HG02884 (cell line): ENCODE results near the gene CASTOR1.

ENCODE experiments used
- ATAC-seq: cut with Tn5 transposase; IDR thresholded peaks from one replicate; pipeline ENCODE4 v1.9.1; 2021; ENCODE audit warnings: mild to moderate bottlenecking, moderate library complexity; ENCODE audit not compliant: unreplicated experiment

The CASTOR1 gene

GRCh38 chr22:30301995-30302809 lies 12.9 kb upstream of the CASTOR1 start:
- ATAC-seq: no peak

- no peak for ATAC-seq
Observed at GRCh38 chr22:30299322-30299721, 10.0 kb upstream of the CASTOR1 start.

GRCh38 chr22:30297991-30298701 lies 8.8 kb upstream of the CASTOR1 start:
- no peak for ATAC-seq

GRCh38 chr22:30297276-30297990 lies 8.1 kb upstream of the CASTOR1 start:
- no peak for ATAC-seq

GRCh38 chr22:30296833-30297232 lies 7.5 kb upstream of the CASTOR1 start:
- ATAC-seq: no peak

- ATAC-seq: no peak
Observed at GRCh38 chr22:30296324-30296723, 7.0 kb upstream of the CASTOR1 start.

GRCh38 chr22:30295576-30295975 lies 6.3 kb upstream of the CASTOR1 start:
- ATAC-seq: no peak

- no peak for ATAC-seq
Observed at GRCh38 chr22:30294830-30295229, 5.5 kb upstream of the CASTOR1 start.

- ATAC-seq: no peak
Observed at GRCh38 chr22:30294066-30294465, 4.8 kb upstream of the CASTOR1 start.

- no peak for ATAC-seq
Observed at GRCh38 chr22:30293026-30293425, 3.7 kb upstream of the CASTOR1 start.

GRCh38 chr22:30292069-30292970 lies 3.0 kb upstream of the CASTOR1 start:
- no peak for ATAC-seq

GRCh38 chr22:30291058-30291892 lies 2.0 kb upstream of the CASTOR1 start:
- no peak for ATAC-seq

GRCh38 chr22:30290342-30291057 lies 1.2 kb upstream of the CASTOR1 start:
- no peak for ATAC-seq

- ATAC-seq: peak; percentile 5
Observed at GRCh38 chr22:30289980-30290313, 642 bp upstream of the CASTOR1 start.

- ATAC-seq: no peak
Observed at GRCh38 chr22:30288419-30289140, 725 bp downstream of the CASTOR1 start.

- ATAC-seq: no peak
Observed at GRCh38 chr22:30287648-30288418, 1.5 kb downstream of the CASTOR1 start.

GRCh38 chr22:30286813-30287647 lies 2.3 kb downstream of the CASTOR1 start:
- ATAC-seq: no peak
